HCT116 (cell line): ENCODE data around the gene SKAP1. TPM values are rescaled to one million over a fixed set of nuclear protein-coding genes. Genes with fewer than 3 reads are reported as not detected.

Experiments
- ATAC-seq: fragments of 200-7000 bp; cut with Tn5 transposase; 2 replicates; pipeline ENCODE4 v1.9.1; 2020; ENCODE audit warnings: mild to moderate bottlenecking, moderate library complexity
- BruUV-seq: library from RNA; stranded (reverse); fragments of 400-500 nt; replicated peaks from 2 replicates; lab custom pipeline; 2021; lab: Mats Ljungman, UMichigan
- CTCF ChIA-PET: fragments of 300-600 bp; sonication (Branson Sonifier 250); formaldehyde crosslinking; loops from one replicate; lab custom pipeline; 2021; ENCODE audit warnings: antibody characterized with exemption; lab: Charles Lee
- POLR2A ChIA-PET: fragments of 300-600, 350-600 bp; sonication (Branson Sonifier 250); formaldehyde crosslinking; loops from one replicate; lab custom pipeline; 2021; ENCODE audit warnings: antibody characterized with exemption; lab: Charles Lee
- RAD21 ChIA-PET, 2 experiments: fragments of 300-600 bp; sonication (Branson Sonifier 250); formaldehyde crosslinking; loops; one replicate each; lab custom pipeline; 2023; ENCODE audit warnings: low total read pairs in 2 of 2; ENCODE audit not compliant: uncharacterized antibody in 2 of 2, unreplicated experiment in 2 of 2, low non-redundant PET in 1 of 2; lab: Charles Lee
- DNase-seq: peaks from one replicate; pipeline ENCODE4 v3.0.0-alpha.2; 2010; ENCODE audit warnings: low read depth, low spot score
- H2AFZ ChIP-seq: fragments of 200-600 bp; shearing (Covaris generic), sonication (generic); 2 replicates; pipeline ENCODE4 v1.6.1; 2017; ENCODE audit warnings: low read depth, mixed run types, mixed read lengths, antibody characterized with exemption, low read length; ENCODE audit not compliant: poor library complexity, severe bottlenecking
- H3K27ac ChIP-seq: 2 replicates; pipeline ENCODE4 v1.5.1; 2012; ENCODE audit warnings: low read depth, low read length
- H3K27me3 ChIP-seq: fragments of 200-600 bp; sonication (generic); 2 replicates; pipeline ENCODE4 v1.6.1; 2016; ENCODE audit warnings: mixed run types, low read length, mixed read lengths; ENCODE audit not compliant: insufficient read depth
- H3K36me3 ChIP-seq, 2 experiments: fragments of 200-500 bp in 1 of 2; fragments of 200-600 bp in 1 of 2; sonication (Bioruptor generic) in 1 of 2; sonication (generic) in 1 of 2; 2 replicates each; pipeline versions ENCODE4 v1.5.1 to v1.6.1; 2014 to 2016; ENCODE audit warnings: low read length in 2 of 2, inconsistent platforms in 1 of 2, mixed read lengths in 1 of 2, mixed run types in 1 of 2; ENCODE audit not compliant: insufficient read depth in 2 of 2, control insufficient read depth in 1 of 2
- H3K4me1 ChIP-seq, 2 experiments: fragments of 200-600 bp in 1 of 2; sonication (generic) in 1 of 2; 2 replicates each; pipeline versions ENCODE4 v1.5.1 to v1.6.1; 2012 to 2017; ENCODE audit warnings: low read length in 2 of 2, inconsistent platforms in 1 of 2, mild to moderate bottlenecking in 1 of 2, mixed read lengths in 1 of 2, mixed run types in 1 of 2, moderate library complexity in 1 of 2; ENCODE audit not compliant: insufficient read depth in 2 of 2, control insufficient read depth in 1 of 2
- H3K4me2 ChIP-seq: fragments of 200-600 bp; sonication (generic); 2 replicates; pipeline ENCODE4 v1.6.1; 2017; ENCODE audit warnings: mixed run types, low read length, mixed read lengths
- H3K4me3 ChIP-seq, 2 experiments: fragments of 200-600 bp in 1 of 2; sonication (generic) in 1 of 2; replicated peaks in 1 of 2; 2 replicates each; pipeline ENCODE4 v1.5.1; 2011 to 2016; ENCODE audit warnings: low read length in 2 of 2, control low read depth in 1 of 2, low read depth in 1 of 2, mild to moderate bottlenecking in 1 of 2, mixed read lengths in 1 of 2, mixed run types in 1 of 2
- H3K79me2 ChIP-seq: fragments of 200-600 bp; sonication (generic); 2 replicates; pipeline ENCODE4 v1.6.1; 2017; ENCODE audit warnings: mild to moderate bottlenecking, mixed run types, low read length, moderate library complexity, mixed read lengths; ENCODE audit not compliant: insufficient read depth
- H3K9ac ChIP-seq: fragments of 200-600 bp; sonication (generic); 2 replicates; pipeline ENCODE4 v1.6.1; 2016; ENCODE audit warnings: low read length, mixed read lengths
- H3K9me2 ChIP-seq: fragments of 200-600 bp; sonication (generic), shearing (Covaris generic); 2 replicates; pipeline ENCODE4 v1.6.1; 2017; ENCODE audit warnings: mixed run types, mild to moderate bottlenecking, moderate library complexity; ENCODE audit not compliant: insufficient read depth
- H3K9me3 ChIP-seq, 2 experiments: fragments of 200-500 bp in 1 of 2; fragments of 200-600 bp in 1 of 2; sonication (Bioruptor generic) in 1 of 2; sonication (generic) in 1 of 2; 2 replicates each; pipeline ENCODE4 v1.6.1; 2014 to 2017; ENCODE audit warnings: low read length in 2 of 2, mixed read lengths in 2 of 2, inconsistent platforms in 1 of 2, low read depth in 1 of 2, mild to moderate bottlenecking in 1 of 2, mixed run types in 1 of 2, moderate library complexity in 1 of 2; ENCODE audit not compliant: control insufficient read depth in 1 of 2, insufficient read depth in 1 of 2
- H4K20me1 ChIP-seq: fragments of 200-600 bp; sonication (generic), shearing (Covaris generic); 2 replicates; pipeline ENCODE4 v1.6.1; 2017; ENCODE audit warnings: mixed run types, mild to moderate bottlenecking, moderate library complexity; ENCODE audit not compliant: insufficient read depth
- CBX3 ChIP-seq: IDR thresholded peaks from 2 replicates; pipeline ENCODE4 v1.6.1; 2012; ENCODE audit warnings: low read depth
- CEBPB ChIP-seq: IDR thresholded peaks from 2 replicates; pipeline ENCODE4 v1.6.1; 2012; ENCODE audit warnings: low read depth
- CTCF ChIP-seq, 3 experiments: fragments of 200-600 bp in 1 of 3; sonication (generic) in 1 of 3; IDR thresholded peaks in 2 of 3; conservative IDR thresholded peaks in 1 of 3; 2 replicates each; pipeline ENCODE4 v1.5.1; 2012 to 2017; ENCODE audit warnings: low read depth in 2 of 3, low read length in 2 of 3, antibody characterized with exemption in 1 of 3, borderline replicate concordance in 1 of 3, control low read depth in 1 of 3, mild to moderate bottlenecking in 1 of 3, mixed read lengths in 1 of 3, mixed run types in 1 of 3, moderate library complexity in 1 of 3; ENCODE audit not compliant: insufficient read depth in 1 of 3
- MAX ChIP-seq: IDR thresholded peaks from 2 replicates; pipeline ENCODE4 v1.6.1; 2012
- RAD21 ChIP-seq: IDR thresholded peaks from 2 replicates; pipeline ENCODE4 v1.6.1; 2012; ENCODE audit warnings: low read depth, mild to moderate bottlenecking
- REST ChIP-seq: IDR thresholded peaks from 2 replicates; pipeline ENCODE4 v1.6.1; 2012; ENCODE audit warnings: low read depth
- SIN3A ChIP-seq: IDR thresholded peaks from 2 replicates; pipeline ENCODE4 v1.6.1; 2012; ENCODE audit warnings: low read depth
- SRF ChIP-seq: IDR thresholded peaks from 2 replicates; pipeline ENCODE4 v1.6.1; 2012; ENCODE audit warnings: low read depth
- intact Hi-C: fragments of 100-400 bp; cut with micrococcal nuclease; formaldehyde crosslinking; loops from 2 replicates; pipeline ENCODE4 v1.10.0; 2022
- total RNA-seq: library from RNA; stranded (reverse); gene quantifications from one replicate; pipeline ENCODE4 v1.2.1, GENCODE V29; 2021; ENCODE audit not compliant: unreplicated experiment

The SKAP1 gene
- total RNA-seq, 1 experiment from 2014 or later = 12.4 TPM

GRCh38 chr17:48262982-48263730 lies 166.9 kb downstream of the SKAP1 start:
- H3K9me2 ChIP-seq = no peaks in the 10 kb centered on the region
- intact Hi-C loops = loop anchor here (1.0 kb wide), 1 partner anchor 111 kb away; no protein-coding TSS in a partner anchor
- ATAC-seq (no peak), DNase-seq (no peak)
- no peak overlapping the region for H3K27ac ChIP-seq
- POLR2A ChIA-PET = interaction anchor here (0.7 to 2.3 kb wide), 9 partner anchors 8 to 363 kb away, joined by 3 to 13 read pairs (median 4); partner anchors contain the start of gene HOXB9
- H3K4me2 ChIP-seq = no peak overlapping the region
- H3K36me3 ChIP-seq = no peaks in the 10 kb centered on the region
- RAD21 ChIA-PET = interaction anchor here (1.5 kb wide), 2 partner anchors 47 to 355 kb away, joined by 4 to 6 read pairs; no protein-coding TSS in a partner anchor
- H3K9me3 ChIP-seq = no peaks in the 10 kb centered on the region
- no peaks in the 10 kb centered on the region for H4K20me1 ChIP-seq
- no TSS peak for BruUV-seq
- no peaks in the 10 kb centered on the region for H3K27me3 ChIP-seq
- H3K4me3 ChIP-seq = no peak overlapping the region
- peaks cover 28 to 75% of the 10 kb centered on the region in 2 experiments for H3K4me1 ChIP-seq
- H3K79me2 ChIP-seq = no peaks in the 10 kb centered on the region
- H2AFZ ChIP-seq = peak overlapping the region; percentile 3
- CTCF ChIA-PET = interaction anchor here (0.7 to 9.0 kb wide), 43 partner anchors 13 to 616 kb away, joined by 3 to 336 read pairs (median 5); partner anchors contain the start of genes HOXB5 and HOXB8
- TF ChIP-seq REST (no peak), CTCF (IDR thresholded peaks at IDR 0.05 in 2 of 3, conservative IDR thresholded peaks at IDR 0.05 in 1 of 3; ENCODE audit: borderline replicate concordance in 1 of 3, insufficient read depth in 1 of 3, low read depth in 2 of 3, low read length in 2 of 3) (peak; percentile 73 to 80 (median 76); a peak in 5 of 6 replicates), RAD21 (peak; percentile 73), SRF (no peak; the same call in 1 of the 2 replicates), CEBPB (no peak), MAX (no peak), CBX3 (0 out of 2 replicates have a peak, but pooled peaks have one; percentile 31), SIN3A (no peak)
- no peak overlapping the region for H3K9ac ChIP-seq
